Nasal cavity respiratory epithelium epithelial cell of viscerocranial mucosa (primary cell): ENCODE data around the gene OTUD4. TPM values are rescaled to one million over a fixed set of nuclear protein-coding genes. Genes with fewer than 3 reads are reported as not detected.

Experiments used
- total RNA-seq: library from RNA; depleted of rRNA; stranded (reverse); fragments of >200 nt; gene quantifications from 2 replicates; pipeline ENCODE4 v1.2.3, GENCODE V29; 2014

The OTUD4 gene
- 42.7 and 63.4 TPM in 2 replicates for total RNA-seq

GRCh38 chr4:145180298-145181090 is at the start of gene OTUD4:
TSS of gene OTUD4 (minus strand) at chr4:145180589. CDS start at chr4:145179973, 616 bp downstream.

GRCh38 chr4:145097821-145098674 is 82.3 kb downstream of the OTUD4 start, which contains the start of the genes ABCE1 and ANAPC10:
TSS of gene ABCE1 (plus strand) at chr4:145098311. CDS start at chr4:145104413, 6,102 bp downstream.
TSS of gene ANAPC10 (minus strand) at chr4:145098196. CDS start at chr4:145096099, 2,097 bp downstream.

Other genes starting within 250 kb of the OTUD4 start
- gene ANAPC10, start 82.4 kb downstream of the OTUD4 start, total RNA-seq = 39.3 and 40.0 TPM in 2 replicates
- 232 and 235 TPM in 2 replicates for gene ABCE1, start 82.3 kb downstream of the OTUD4 start, total RNA-seq